Kidney epithelial cell (primary cell): ENCODE data around the gene PRAME. TPM values are rescaled to one million over a fixed set of nuclear protein-coding genes. Genes with fewer than 3 reads are reported as not detected.
"Not testable (repeated sequence)": the region's sequence is repeated elsewhere in the genome, so short reads cannot be mapped to it uniquely, and the experiment has no call there.

Source experiments
- DNase-seq: peaks from one replicate; pipeline ENCODE4 v3.0.0-alpha.2; 2010; ENCODE audit warnings: low read depth
- H3K27me3 ChIP-seq: 2 replicates; pipeline ENCODE4 v1.6.0; 2011; ENCODE audit warnings: low read length; ENCODE audit not compliant: control insufficient read depth, insufficient read depth
- H3K36me3 ChIP-seq: 2 replicates; pipeline ENCODE4 v1.5.1; 2011; ENCODE audit warnings: low read length; ENCODE audit not compliant: control insufficient read depth, insufficient read depth
- H3K4me3 ChIP-seq: 2 replicates; pipeline ENCODE4 v1.5.1; 2011; ENCODE audit warnings: low read depth, mild to moderate bottlenecking, control low read depth, low read length
- CTCF ChIP-seq: IDR thresholded peaks from 2 replicates; pipeline ENCODE4 v1.5.1; 2011; ENCODE audit warnings: mild to moderate bottlenecking, moderate library complexity, low read length, control low read depth, inconsistent platforms; ENCODE audit not compliant: insufficient read depth, poor library complexity, severe bottlenecking
- total RNA-seq: library from RNA; depleted of rRNA; stranded (reverse); fragments of >200 nt; gene quantifications from 2 replicates; pipeline ENCODE4 v1.2.3, GENCODE V29; 2015

PRAME gene
- 3.7 and 3.8 TPM in 2 replicates for total RNA-seq

- no peak for DNase-seq
These were observed at the start of gene PRAME for GRCh38 chr22:22558972-22559603. PRAME (minus strand) TSS chr22:22559265; CDS start chr22:22556832, 2,433 bp downstream.

DNA sequence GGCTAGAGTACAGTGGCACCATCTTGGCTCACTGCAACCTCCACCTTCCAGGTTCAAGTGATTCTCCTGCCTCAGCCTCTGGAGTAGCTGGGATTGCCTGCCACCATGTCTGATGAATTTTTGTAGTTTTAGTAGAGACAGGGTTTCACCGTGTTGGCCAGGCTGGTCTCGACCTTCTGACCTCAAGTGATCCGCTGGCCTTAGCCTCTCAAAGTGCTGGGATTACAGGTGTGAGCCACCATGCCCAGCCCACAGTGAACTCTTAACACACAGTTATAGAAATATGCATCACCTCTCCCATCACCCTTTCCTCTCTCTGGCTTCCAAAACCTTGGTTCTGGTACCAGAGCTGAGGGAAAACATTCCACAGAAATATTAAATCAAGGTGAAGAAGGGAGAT lies 49.0 kb upstream of the PRAME start:
- not testable (repeated sequence) for H3K4me3 ChIP-seq, H3K36me3 ChIP-seq, H3K27me3 ChIP-seq, DNase-seq

More at GRCh38 chr22:22558972-22559603, at the start of gene PRAME:
- Histone ChIP-seq H3K27me3 (no peaks in the 10 kb centered on the region), H3K4me3 (peak within 1 kb of the TSS; percentile 22), H3K36me3 (no peaks in the 10 kb centered on the region)
- peak; percentile 84 for TF ChIP-seq CTCF

DNA sequence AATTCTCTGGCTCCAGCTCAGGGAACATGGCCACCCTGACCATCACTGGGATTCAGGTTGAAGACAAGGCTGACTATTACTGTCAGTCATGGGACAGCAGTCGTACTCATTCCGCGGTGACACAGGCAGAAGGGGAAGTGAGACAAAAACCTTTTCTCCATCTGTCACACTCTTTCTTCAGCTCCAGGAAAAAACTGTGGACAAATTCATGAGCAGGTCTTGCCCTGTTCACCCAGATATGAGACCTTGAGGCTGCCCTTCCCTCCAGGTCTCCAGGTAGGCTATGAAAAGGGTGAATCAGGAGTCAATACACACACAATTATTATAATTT lies 46.0 kb upstream of the PRAME start:
- no peak for TF ChIP-seq CTCF
- DNase-seq: no peak
- Histone ChIP-seq H3K36me3 (no peaks in the 10 kb centered on the region), H3K27me3 (no peaks in the 10 kb centered on the region), H3K4me3 (no peak overlapping the region)

- no peak overlapping the region for H3K4me3 ChIP-seq
- no peaks in the 10 kb centered on the region for H3K36me3 ChIP-seq
- DNase-seq: no peak
- no peak for TF ChIP-seq CTCF
- no peaks in the 10 kb centered on the region for H3K27me3 ChIP-seq
These were observed 45.4 kb upstream of the PRAME start for GRCh38 chr22:22604326-22605073.

GRCh38 chr22:22603470-22603947 lies 44.4 kb upstream of the PRAME start:
- Histone ChIP-seq H3K27me3 (no peaks in the 10 kb centered on the region), H3K4me3 (no peak overlapping the region), H3K36me3 (no peaks in the 10 kb centered on the region)
- DNase-seq: no peak
- no peak for TF ChIP-seq CTCF

DNA sequence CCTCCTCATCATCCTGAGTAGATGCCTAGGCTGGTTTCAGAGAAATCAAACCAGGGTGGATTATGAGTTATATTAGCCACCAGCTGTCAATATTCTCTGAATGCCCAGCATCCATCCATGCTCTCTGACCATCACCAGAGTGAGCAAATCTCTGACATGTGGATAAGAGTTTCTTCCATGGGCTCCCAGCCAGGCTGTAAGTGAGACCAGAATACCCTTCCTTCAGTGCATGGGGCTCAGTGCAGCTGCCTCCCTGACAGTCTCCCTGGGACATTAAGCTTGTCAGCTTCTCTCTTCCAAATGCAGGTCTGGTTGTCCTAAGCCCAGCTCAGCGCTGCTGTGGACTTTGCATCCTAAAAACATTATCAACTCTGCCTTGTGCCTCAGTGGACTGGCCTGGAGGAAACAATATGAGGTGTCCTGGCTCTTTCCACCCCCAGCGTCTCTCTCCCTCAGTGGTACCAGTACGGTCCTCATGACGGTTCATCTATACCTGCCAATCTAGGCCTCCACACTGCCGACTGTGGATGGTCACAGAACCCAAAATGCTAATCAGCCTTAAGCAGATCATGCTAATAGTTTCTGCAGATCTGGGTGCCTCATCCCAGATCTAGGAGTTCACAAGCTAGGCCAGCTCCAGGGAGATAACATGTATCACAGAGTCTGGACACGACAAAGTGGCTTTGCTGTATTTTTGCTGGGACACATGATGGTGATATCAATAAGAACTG lies 41.6 kb upstream of the PRAME start:
- TF ChIP-seq CTCF: no peak

More for the DNA sequence above, 41.6 kb upstream of the PRAME start:
- Histone ChIP-seq H3K27me3 (no peaks in the 10 kb centered on the region), H3K4me3 (no peak overlapping the region), H3K36me3 (no peaks in the 10 kb centered on the region)
- DNase-seq: no peak
